A673 (cell line): ENCODE measurements around the gene PGAP6. TPM values are rescaled to one million over a fixed set of nuclear protein-coding genes. Genes with fewer than 3 reads are reported as not detected.
A peak's percentile ranks its signal among the peaks of the same experiment; 100 is the strongest.

ENCODE experiments used
- BruUV-seq: library from RNA; stranded (reverse); fragments of 400-500 nt; replicated peaks from 2 replicates; lab custom pipeline; 2021; lab: Mats Ljungman, UMichigan
- CTCF ChIA-PET: fragments of 300-600 bp; sonication (Branson Sonifier 250); formaldehyde crosslinking; loops from one replicate; lab custom pipeline; 2022; ENCODE audit warnings: antibody characterized with exemption; lab: Charles Lee
- POLR2A ChIA-PET: fragments of 300-600 bp; sonication (Branson Sonifier 250); formaldehyde crosslinking; loops from one replicate; lab custom pipeline; 2022; ENCODE audit warnings: antibody characterized with exemption; ENCODE audit not compliant: low non-redundant PET; lab: Charles Lee
- DNase-seq: peaks from one replicate; pipeline ENCODE4 v3.0.0-alpha.2; 2015; ENCODE audit warnings: low spot score
- H3K27ac ChIP-seq: fragments of 200-600 bp; sonication (generic); 2 replicates; pipeline ENCODE4 v1.5.1; 2016; ENCODE audit warnings: mixed run types, low read depth, mild to moderate bottlenecking, mixed read lengths, antibody characterized with exemption, low read length; ENCODE audit not compliant: poor library complexity, severe bottlenecking
- H3K27me3 ChIP-seq: fragments of 200-600 bp; sonication (generic); replicated peaks from 2 replicates; pipeline ENCODE4 v1.6.1; 2017; ENCODE audit warnings: mixed run types, low read depth, mild to moderate bottlenecking, mixed read lengths, antibody characterized with exemption, low read length; ENCODE audit not compliant: insufficient read depth, poor library complexity
- H3K36me3 ChIP-seq: fragments of 200-600 bp; sonication (generic); 2 replicates; pipeline ENCODE4 v1.6.1; 2016; ENCODE audit warnings: mixed run types, mild to moderate bottlenecking, mixed read lengths, antibody characterized with exemption, low read length; ENCODE audit not compliant: insufficient read depth, poor library complexity, severe bottlenecking
- H3K4me1 ChIP-seq: fragments of 200-600 bp; sonication (generic); 2 replicates; pipeline ENCODE4 v1.6.1; 2017; ENCODE audit warnings: mixed run types, mild to moderate bottlenecking, mixed read lengths, antibody characterized with exemption, low read length; ENCODE audit not compliant: insufficient read depth, poor library complexity, severe bottlenecking
- H3K4me3 ChIP-seq: fragments of 200-600 bp; sonication (generic); 2 replicates; pipeline ENCODE4 v1.5.1; 2016; ENCODE audit warnings: low read depth, mixed run types, mild to moderate bottlenecking, mixed read lengths, low read length; ENCODE audit not compliant: poor library complexity, severe bottlenecking
- H3K9me3 ChIP-seq: fragments of 200-600 bp; sonication (generic); 2 replicates; pipeline ENCODE4 v1.6.1; 2016; ENCODE audit warnings: mixed run types, low read depth, mild to moderate bottlenecking, mixed read lengths, antibody characterized with exemption, low read length; ENCODE audit not compliant: poor library complexity, severe bottlenecking
- EZH2 ChIP-seq: fragments of 200-600 bp; sonication (generic); IDR thresholded peaks from 2 replicates; pipeline ENCODE4 v1.6.1; 2017; ENCODE audit warnings: borderline replicate concordance, low read depth, mild to moderate bottlenecking, mixed read lengths, antibody characterized with exemption, low read length; ENCODE audit not compliant: poor library complexity, severe bottlenecking
- intact Hi-C: fragments of 100-400 bp; cut with micrococcal nuclease; formaldehyde crosslinking; loops from one replicate; pipeline ENCODE4 v1.10.0; 2022; ENCODE audit not compliant: unreplicated experiment
- total RNA-seq: library from RNA; stranded (reverse); gene quantifications from 2 replicates; pipeline ENCODE4 v1.2.3, GENCODE V29; 2021
- TF ChIP-seq, protein P1 (sequence below): fragments of 300-800, 200-600 bp; sonication (generic); conservative IDR thresholded peaks from 2 replicates; pipeline ENCODE4 v1.5.1; 2017; ENCODE audit warnings: low read depth, mild to moderate bottlenecking, antibody characterized with exemption, low read length, moderate library complexity, mixed read lengths

The PGAP6 gene
- total RNA-seq, 1 experiment from 2014 or later, result 38.7 TPM

DNA sequence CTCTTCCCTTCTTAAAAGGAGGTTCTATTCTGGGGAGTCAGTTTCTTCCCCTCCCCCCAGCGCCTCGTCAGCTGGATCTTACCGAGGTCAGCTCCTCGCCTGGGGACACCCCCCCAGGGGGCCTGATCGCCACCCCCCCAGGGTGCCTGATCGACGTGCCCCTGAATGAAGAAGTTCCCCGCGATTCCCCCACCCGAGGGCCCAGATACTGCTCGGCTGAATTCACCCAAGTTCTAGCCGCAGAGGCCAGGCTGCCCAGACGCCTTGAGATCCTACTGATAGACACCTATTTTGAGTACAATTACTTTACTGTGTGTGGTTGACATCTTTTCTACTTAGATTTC is 45.1 kb upstream of the PGAP6 start:
- CTCF ChIA-PET, result no interaction called here
- H3K4me1 ChIP-seq, result peaks cover 8% of the 10 kb centered on the region
- no peaks in the 10 kb centered on the region for H3K36me3 ChIP-seq
- DNase-seq, result no peak
- TF ChIP-seq EZH2, result no peak
- TF ChIP-seq, protein P1, sequence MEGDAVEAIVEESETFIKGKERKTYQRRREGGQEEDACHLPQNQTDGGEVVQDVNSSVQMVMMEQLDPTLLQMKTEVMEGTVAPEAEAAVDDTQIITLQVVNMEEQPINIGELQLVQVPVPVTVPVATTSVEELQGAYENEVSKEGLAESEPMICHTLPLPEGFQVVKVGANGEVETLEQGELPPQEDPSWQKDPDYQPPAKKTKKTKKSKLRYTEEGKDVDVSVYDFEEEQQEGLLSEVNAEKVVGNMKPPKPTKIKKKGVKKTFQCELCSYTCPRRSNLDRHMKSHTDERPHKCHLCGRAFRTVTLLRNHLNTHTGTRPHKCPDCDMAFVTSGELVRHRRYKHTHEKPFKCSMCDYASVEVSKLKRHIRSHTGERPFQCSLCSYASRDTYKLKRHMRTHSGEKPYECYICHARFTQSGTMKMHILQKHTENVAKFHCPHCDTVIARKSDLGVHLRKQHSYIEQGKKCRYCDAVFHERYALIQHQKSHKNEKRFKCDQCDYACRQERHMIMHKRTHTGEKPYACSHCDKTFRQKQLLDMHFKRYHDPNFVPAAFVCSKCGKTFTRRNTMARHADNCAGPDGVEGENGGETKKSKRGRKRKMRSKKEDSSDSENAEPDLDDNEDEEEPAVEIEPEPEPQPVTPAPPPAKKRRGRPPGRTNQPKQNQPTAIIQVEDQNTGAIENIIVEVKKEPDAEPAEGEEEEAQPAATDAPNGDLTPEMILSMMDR, result no peak
- POLR2A ChIA-PET, result no interaction called here
- H3K9me3 ChIP-seq, result no peaks in the 10 kb centered on the region
- peak overlapping the region; percentile 89 for H3K4me3 ChIP-seq
- H3K27ac ChIP-seq, result no peak overlapping the region
- intact Hi-C loops, result no loop called here
- H3K27me3 ChIP-seq, result no peaks in the 10 kb centered on the region
- no TSS peak for BruUV-seq

DNA sequence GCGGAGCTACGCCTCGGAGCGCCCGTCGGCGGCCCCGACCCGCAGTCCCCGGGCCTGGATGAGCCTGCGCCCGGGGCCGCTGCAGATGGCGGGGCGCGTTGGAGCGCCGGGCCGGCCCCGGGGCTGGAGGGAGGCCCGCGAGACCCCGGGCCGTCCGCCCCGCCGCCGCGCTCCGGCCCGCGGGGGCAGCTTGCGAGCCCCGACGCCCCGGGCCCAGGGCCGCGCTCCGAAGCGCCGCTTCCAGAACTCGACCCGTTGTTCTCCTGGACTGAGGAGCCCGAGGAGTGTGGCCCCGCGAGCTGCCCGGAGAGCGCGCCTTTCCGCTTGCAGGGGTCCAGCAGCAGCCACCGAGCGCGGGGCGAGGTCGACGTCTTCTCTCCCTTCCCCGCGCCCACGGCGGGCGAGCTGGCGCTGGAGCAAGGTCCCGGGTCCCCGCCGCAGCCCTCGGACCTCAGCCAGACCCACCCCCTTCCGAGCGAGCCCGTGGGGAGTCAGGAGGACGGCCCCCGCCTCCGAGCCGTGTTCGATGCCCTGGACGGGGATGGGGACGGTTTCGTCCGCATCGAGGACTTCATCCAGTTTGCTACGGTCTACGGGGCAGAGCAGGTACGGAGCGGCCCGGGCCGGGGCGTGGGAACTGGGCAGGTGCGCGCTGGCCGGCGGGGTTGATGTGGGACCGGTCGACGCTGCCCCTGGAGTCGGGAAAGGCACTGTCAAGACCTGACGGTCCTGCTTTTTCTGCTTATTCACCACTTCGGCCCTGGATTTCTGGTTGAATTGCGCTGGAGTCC is 44.5 kb upstream of the PGAP6 start:
- BruUV-seq, result no TSS peak
- peak overlapping the region; percentile 47 for H3K27ac ChIP-seq
- POLR2A ChIA-PET, result interaction anchor here (0.7 kb wide), 1 partner anchor 97 kb away, joined by 13 read pairs; no protein-coding TSS in a partner anchor
- DNase-seq, result peak; percentile 23
- no peaks in the 10 kb centered on the region for H3K27me3 ChIP-seq
- no peak for TF ChIP-seq EZH2
- TF ChIP-seq, protein P1, result no peak
- intact Hi-C loops, result no loop called here
- H3K4me1 ChIP-seq, result peaks cover 8% of the 10 kb centered on the region
- no peaks in the 10 kb centered on the region for H3K36me3 ChIP-seq
- CTCF ChIA-PET, result no interaction called here
- H3K4me3 ChIP-seq, result peak overlapping the region; percentile 89
- H3K9me3 ChIP-seq, result no peaks in the 10 kb centered on the region

DNA sequence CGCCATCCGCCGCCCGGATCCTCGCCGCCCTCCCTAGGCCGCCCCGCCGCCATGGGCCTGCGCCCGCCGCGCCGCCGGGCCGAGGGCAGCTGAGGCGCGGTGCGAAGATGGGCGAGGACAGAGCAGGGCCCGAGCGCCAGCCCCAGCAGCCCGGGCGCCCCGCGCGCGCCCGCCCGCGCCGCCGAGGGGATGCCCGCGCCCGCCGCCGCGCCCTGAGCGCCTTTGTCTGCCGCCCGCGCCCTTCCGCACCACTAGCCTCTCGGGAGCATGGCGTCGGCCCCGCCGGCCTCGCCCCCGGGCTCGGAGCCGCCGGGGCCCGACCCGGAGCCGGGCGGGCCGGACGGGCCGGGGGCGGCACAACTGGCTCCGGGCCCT is 43.9 kb upstream of the PGAP6 start:
- Histone ChIP-seq H3K4me1 (peaks cover 8% of the 10 kb centered on the region), H3K4me3 (peak overlapping the region; percentile 89), H3K27me3 (no peaks in the 10 kb centered on the region), H3K9me3 (no peaks in the 10 kb centered on the region), H3K36me3 (no peaks in the 10 kb centered on the region), H3K27ac (peak overlapping the region; percentile 59)
- POLR2A ChIA-PET, result interaction anchor here (0.7 kb wide), 1 partner anchor 98 kb away, joined by 13 read pairs; no protein-coding TSS in a partner anchor
- CTCF ChIA-PET, result no interaction called here
- no peak for TF ChIP-seq EZH2
- TF ChIP-seq, protein P1, result no peak
- intact Hi-C loops, result no loop called here
- no TSS peak for BruUV-seq
- no peak for DNase-seq
